Kidney epithelial cell (primary cell): ENCODE results near the gene ACSM2B. TPM values are rescaled to one million over a fixed set of nuclear protein-coding genes. Genes with fewer than 3 reads are reported as not detected.
"Not testable (repeated sequence)": the region's sequence is repeated elsewhere in the genome, so short reads cannot be mapped to it uniquely, and the experiment has no call there.

ENCODE experiments used
- DNase-seq: peaks from one replicate; pipeline ENCODE4 v3.0.0-alpha.2; 2010; ENCODE audit warnings: low read depth
- H3K27me3 ChIP-seq: 2 replicates; pipeline ENCODE4 v1.6.0; 2011; ENCODE audit warnings: low read length; ENCODE audit not compliant: control insufficient read depth, insufficient read depth
- H3K36me3 ChIP-seq: 2 replicates; pipeline ENCODE4 v1.5.1; 2011; ENCODE audit warnings: low read length; ENCODE audit not compliant: control insufficient read depth, insufficient read depth
- H3K4me3 ChIP-seq: 2 replicates; pipeline ENCODE4 v1.5.1; 2011; ENCODE audit warnings: low read depth, mild to moderate bottlenecking, control low read depth, low read length
- total RNA-seq: library from RNA; depleted of rRNA; stranded (reverse); fragments of >200 nt; gene quantifications from 2 replicates; pipeline ENCODE4 v1.2.3, GENCODE V29; 2015
- TF ChIP-seq, protein P1 (sequence below): IDR thresholded peaks from 2 replicates; pipeline ENCODE4 v1.5.1; 2011; ENCODE audit warnings: mild to moderate bottlenecking, moderate library complexity, low read length, control low read depth, inconsistent platforms; ENCODE audit not compliant: insufficient read depth, poor library complexity, severe bottlenecking

ACSM2B gene
- not detected in 2 replicates for total RNA-seq

GRCh38 chr16:20576145-20576544, at the start of gene ACSM2B:
Gene ACSM2B, minus strand, starts transcription at chr16:20576367. Its CDS starts 11,522 bp downstream, at chr16:20564845.
- H3K4me3 ChIP-seq, H3K36me3 ChIP-seq, DNase-seq, H3K27me3 ChIP-seq: not testable (repeated sequence)

DNA sequence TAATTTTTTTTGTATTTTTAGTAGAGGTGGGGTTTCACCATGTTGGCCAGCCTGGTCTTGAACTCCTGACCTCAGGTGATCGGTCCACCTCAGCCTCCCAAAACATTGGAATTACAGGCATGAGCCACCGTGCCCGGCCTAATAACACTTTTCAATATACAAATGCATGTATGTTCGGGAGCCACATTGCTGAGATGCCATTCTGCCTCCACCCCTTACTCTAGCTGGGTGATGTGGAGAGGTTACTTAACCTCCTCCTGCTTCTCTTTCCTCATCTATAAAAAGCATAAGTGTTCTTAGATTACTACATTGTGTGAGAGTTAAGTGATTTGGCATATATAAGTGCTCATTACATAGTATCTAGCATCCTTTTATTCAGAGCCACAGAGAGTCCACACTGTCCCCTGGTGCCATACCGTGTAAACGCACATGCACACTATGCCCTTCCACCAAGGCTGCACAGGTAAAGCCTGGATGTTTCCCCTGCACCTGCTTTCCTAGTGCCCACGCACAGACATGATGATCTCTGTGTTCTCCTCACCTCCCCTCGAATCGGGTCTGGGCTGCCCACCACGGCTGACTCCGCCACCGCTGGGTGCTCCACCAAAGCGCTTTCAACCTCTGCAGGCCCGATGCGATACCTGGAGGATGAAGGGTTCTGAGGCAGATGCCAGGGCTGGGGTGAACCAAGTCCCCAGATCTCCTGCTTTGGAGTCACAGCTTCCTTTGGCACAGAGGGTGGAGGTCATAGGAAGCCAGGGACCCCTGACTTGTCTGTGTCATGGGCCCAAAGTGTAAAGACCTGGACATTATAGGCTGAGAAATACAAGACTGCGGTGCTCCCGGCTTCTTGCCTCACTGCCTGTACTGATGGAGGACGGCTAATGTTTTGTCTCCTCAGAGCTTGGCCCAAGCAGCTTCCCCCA, 49.0 kb upstream of the ACSM2B start:
- Histone ChIP-seq H3K4me3 (no peak overlapping the region), H3K36me3 (no peaks in the 10 kb centered on the region), H3K27me3 (no peaks in the 10 kb centered on the region)
- no peak for DNase-seq
- TF ChIP-seq, protein P1, sequence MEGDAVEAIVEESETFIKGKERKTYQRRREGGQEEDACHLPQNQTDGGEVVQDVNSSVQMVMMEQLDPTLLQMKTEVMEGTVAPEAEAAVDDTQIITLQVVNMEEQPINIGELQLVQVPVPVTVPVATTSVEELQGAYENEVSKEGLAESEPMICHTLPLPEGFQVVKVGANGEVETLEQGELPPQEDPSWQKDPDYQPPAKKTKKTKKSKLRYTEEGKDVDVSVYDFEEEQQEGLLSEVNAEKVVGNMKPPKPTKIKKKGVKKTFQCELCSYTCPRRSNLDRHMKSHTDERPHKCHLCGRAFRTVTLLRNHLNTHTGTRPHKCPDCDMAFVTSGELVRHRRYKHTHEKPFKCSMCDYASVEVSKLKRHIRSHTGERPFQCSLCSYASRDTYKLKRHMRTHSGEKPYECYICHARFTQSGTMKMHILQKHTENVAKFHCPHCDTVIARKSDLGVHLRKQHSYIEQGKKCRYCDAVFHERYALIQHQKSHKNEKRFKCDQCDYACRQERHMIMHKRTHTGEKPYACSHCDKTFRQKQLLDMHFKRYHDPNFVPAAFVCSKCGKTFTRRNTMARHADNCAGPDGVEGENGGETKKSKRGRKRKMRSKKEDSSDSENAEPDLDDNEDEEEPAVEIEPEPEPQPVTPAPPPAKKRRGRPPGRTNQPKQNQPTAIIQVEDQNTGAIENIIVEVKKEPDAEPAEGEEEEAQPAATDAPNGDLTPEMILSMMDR = no peak

- TF ChIP-seq, protein P1 = no peak
- no peaks in the 10 kb centered on the region for H3K27me3 ChIP-seq
Observed at GRCh38 chr16:20624205-20624604, 48.0 kb upstream of the ACSM2B start.

DNA sequence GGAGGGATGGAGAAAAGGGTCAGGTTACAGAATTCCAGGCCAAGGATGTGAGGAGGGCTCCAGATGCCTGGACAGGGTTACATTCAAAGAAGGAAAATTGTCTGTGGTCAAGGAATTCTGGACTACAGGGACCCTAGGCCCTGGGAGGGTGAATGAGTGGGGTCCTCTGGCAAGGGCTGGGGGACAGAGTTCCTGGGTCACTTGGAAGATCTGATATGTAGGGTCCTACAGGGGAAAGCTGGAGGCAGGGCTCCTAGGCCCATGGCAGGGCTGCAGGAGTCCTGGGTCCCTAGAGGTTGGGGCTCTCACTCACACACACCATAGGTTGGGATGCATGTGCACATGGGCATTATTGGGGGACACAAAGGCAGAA, 46.3 kb upstream of the ACSM2B start:
- no peak overlapping the region for H3K4me3 ChIP-seq
- H3K27me3 ChIP-seq = no peaks in the 10 kb centered on the region
- no peaks in the 10 kb centered on the region for H3K36me3 ChIP-seq
- TF ChIP-seq, protein P1 = no peak
- DNase-seq = no peak

More at GRCh38 chr16:20624205-20624604, 48.0 kb upstream of the ACSM2B start:
- H3K36me3 ChIP-seq = no peaks in the 10 kb centered on the region
- H3K4me3 ChIP-seq = no peak overlapping the region
- no peak for DNase-seq

DNA sequence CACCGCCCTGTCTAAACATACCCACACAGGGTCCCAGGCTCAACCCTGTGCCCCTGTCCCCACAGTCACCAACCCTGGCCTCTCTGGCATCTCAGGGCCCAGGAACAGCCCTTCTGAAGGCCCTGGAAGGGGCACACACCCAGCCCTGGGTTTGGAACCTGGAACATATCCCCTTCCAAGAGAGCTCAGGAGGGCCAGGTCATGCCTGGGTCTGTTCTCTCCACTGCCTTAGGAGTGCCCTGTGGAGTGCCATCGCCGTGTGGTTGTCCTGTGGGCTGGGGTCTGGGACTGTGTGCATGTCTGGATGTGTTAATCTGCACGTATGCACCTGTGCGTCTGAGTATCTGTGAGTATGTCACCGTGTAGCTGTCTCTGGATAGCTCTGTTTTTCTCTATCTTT, 45.2 kb upstream of the ACSM2B start:
- DNase-seq = no peak

DNA sequence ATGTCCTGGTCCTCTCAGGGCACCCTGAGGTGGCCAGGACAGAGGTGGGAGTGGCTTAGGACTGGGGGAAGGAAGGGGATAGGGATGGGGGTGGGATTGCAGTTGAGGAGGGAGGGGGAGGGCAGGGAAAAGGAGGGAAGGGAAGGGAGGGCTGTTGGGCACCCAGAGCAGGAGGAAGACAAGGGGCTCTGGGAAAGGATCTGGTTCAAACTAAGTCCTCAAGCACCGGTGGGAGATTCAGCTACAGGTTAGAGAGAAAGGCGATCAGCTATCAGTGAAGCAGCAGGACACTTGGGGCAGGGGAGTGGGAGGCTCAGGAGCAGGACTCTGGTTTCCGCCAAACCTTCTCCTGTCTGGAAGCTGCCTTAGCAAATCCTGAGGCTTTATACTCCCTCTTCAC, 44.6 kb upstream of the ACSM2B start:
- DNase-seq = no peak
- TF ChIP-seq, protein P1 = no peak

More for the DNA sequence above, 45.2 kb upstream of the ACSM2B start:
- H3K4me3 ChIP-seq = no peak overlapping the region
- TF ChIP-seq, protein P1 = no peak
- no peaks in the 10 kb centered on the region for H3K36me3 ChIP-seq
- H3K27me3 ChIP-seq = no peaks in the 10 kb centered on the region

More for the DNA sequence above, 44.6 kb upstream of the ACSM2B start:
- Histone ChIP-seq H3K36me3 (no peaks in the 10 kb centered on the region), H3K4me3 (no peak overlapping the region), H3K27me3 (no peaks in the 10 kb centered on the region)
